ENCODE results near the gene ADAM20.

ADAM20 gene

DNA sequence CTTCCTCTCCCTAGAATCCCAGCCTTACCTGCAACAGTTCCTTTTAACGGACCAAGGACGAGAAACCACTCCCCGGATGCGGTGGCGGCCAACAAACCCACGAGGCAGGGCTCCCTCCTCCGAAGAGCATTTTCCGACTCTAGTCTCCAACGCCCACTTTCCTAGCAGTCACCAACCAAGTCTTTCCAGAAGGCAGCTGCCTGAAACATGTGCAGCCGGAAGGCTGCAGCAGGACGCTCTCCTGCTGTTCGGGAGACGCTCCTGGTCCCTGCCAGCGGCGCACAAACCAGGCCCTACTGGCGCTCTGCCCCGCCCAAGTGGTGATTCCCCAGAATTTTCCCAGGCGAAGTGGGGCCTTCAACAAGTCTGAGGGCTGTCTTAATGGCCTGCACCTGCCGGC, 21.1 kb upstream of the ADAM20 start:
- H2BK5ac ChIP-seq (ENCODE audit: low read depth, low read length, poor library complexity), result no peak overlapping the region
- H3K4me1 ChIP-seq (ENCODE audit: control insufficient read depth in 1 of 2, insufficient read depth in 2 of 2, low read length in 2 of 2), result no peaks in the 10 kb centered on the region
- no peak overlapping the region for H4K91ac ChIP-seq (ENCODE audit: low read depth, low read length)
- H3K36me3 ChIP-seq (ENCODE audit: control insufficient read depth in 1 of 2, insufficient read depth in 2 of 2, low read length in 2 of 2), result no peaks in the 10 kb centered on the region
- no peak overlapping the region for H3K14ac ChIP-seq (ENCODE audit: low read length)
- H2BK12ac ChIP-seq (ENCODE audit: low read length), result no peak overlapping the region
- no peak overlapping the region for H2BK120ac ChIP-seq (ENCODE audit: insufficient read depth, low read length, poor library complexity)
- H3K27ac ChIP-seq (ENCODE audit: low read depth, low read length), result no peak overlapping the region
- no peaks in the 10 kb centered on the region for H3K27me3 ChIP-seq (ENCODE audit: insufficient read depth, low read length)
- no peak overlapping the region for H4K12ac ChIP-seq (ENCODE audit: low read depth, low read length)
- no peak overlapping the region for H3K4me3 ChIP-seq (ENCODE audit: low read depth, low read length)
- H3K9me3 ChIP-seq (ENCODE audit: insufficient read depth, low read depth, low read length), result peaks cover 2% of the 10 kb centered on the region
- H2AK5ac ChIP-seq (ENCODE audit: low read length), result no peak overlapping the region
- H3K4ac ChIP-seq (ENCODE audit: low read depth, low read length), result no peak overlapping the region
- H3K18ac ChIP-seq (ENCODE audit: low read length), result no peak overlapping the region
- no peak overlapping the region for H2AFZ ChIP-seq (ENCODE audit: insufficient read depth, low read length, poor library complexity)
- no peak overlapping the region for H4K8ac ChIP-seq (ENCODE audit: low read depth, low read length)
- no peaks in the 10 kb centered on the region for H3K79me2 ChIP-seq (ENCODE audit: control insufficient read depth, insufficient read depth, low read length, poor library complexity)
- no peak for DNase-seq
- WGBS (ENCODE audit: extremely low coverage, insufficient coverage, insufficient read length), result no CpG with 5 or more reads among the region's 19 CpGs
- no peak overlapping the region for H3K9ac ChIP-seq (ENCODE audit: low read length)
- H3K23ac ChIP-seq (ENCODE audit: low read length), result no peak overlapping the region
- no peak overlapping the region for H3K4me2 ChIP-seq (ENCODE audit: low read length)
- H3K79me1 ChIP-seq (ENCODE audit: low read length), result no peaks in the 10 kb centered on the region

- Histone ChIP-seq H3K4me1 (ENCODE audit: control insufficient read depth in 1 of 2, insufficient read depth in 2 of 2, low read length in 2 of 2) (no peaks in the 10 kb centered on the region), H3K23ac (ENCODE audit: low read length) (no peak overlapping the region), H3K9me3 (ENCODE audit: insufficient read depth, low read depth, low read length) (peaks cover 8% of the 10 kb centered on the region)
Measured at GRCh38 chr14:70538087-70538486, 3.3 kb upstream of the ADAM20 start.

DNA sequence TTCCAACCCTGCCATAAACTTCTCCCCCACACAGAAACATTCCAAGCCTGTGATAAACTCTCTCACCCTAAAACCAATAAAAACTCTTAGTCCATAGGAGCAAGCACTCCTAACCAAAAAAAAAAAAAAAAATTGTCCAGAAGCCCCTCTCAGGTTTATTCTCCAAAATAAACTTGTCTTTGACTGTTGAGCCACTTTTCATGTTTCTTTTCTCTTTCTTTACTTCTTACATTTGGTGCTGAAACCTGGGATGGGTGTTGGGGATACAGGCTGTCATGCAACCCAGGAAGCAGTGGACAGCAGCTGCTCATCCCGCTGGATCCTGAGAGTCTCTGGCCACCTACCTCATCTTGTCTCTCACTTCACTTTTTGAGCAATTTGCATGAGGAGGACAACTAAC, 2.0 kb upstream of the ADAM20 start:
- no peaks in the 10 kb centered on the region for H3K27me3 ChIP-seq (ENCODE audit: insufficient read depth, low read length)
- H4K12ac ChIP-seq (ENCODE audit: low read depth, low read length), result no peak overlapping the region
- H3K9ac ChIP-seq (ENCODE audit: low read length), result no peak overlapping the region
- H3K14ac ChIP-seq (ENCODE audit: low read length), result no peak overlapping the region
- peaks cover 8% of the 10 kb centered on the region for H3K9me3 ChIP-seq (ENCODE audit: insufficient read depth, low read depth, low read length)
- no peak overlapping the region for H3K4ac ChIP-seq (ENCODE audit: low read depth, low read length)
- no peak overlapping the region for H2BK120ac ChIP-seq (ENCODE audit: insufficient read depth, low read length, poor library complexity)
- H3K18ac ChIP-seq (ENCODE audit: low read length), result no peak overlapping the region
- no peaks in the 10 kb centered on the region for H3K4me1 ChIP-seq (ENCODE audit: control insufficient read depth in 1 of 2, insufficient read depth in 2 of 2, low read length in 2 of 2)
- no peaks in the 10 kb centered on the region for H3K79me2 ChIP-seq (ENCODE audit: control insufficient read depth, insufficient read depth, low read length, poor library complexity)
- no peak overlapping the region for H2AFZ ChIP-seq (ENCODE audit: insufficient read depth, low read length, poor library complexity)
- H3K79me1 ChIP-seq (ENCODE audit: low read length), result no peaks in the 10 kb centered on the region
- H3K23ac ChIP-seq (ENCODE audit: low read length), result no peak overlapping the region
- H2BK5ac ChIP-seq (ENCODE audit: low read depth, low read length, poor library complexity), result no peak overlapping the region
- no peak overlapping the region for H3K4me3 ChIP-seq (ENCODE audit: low read depth, low read length)
- no peak overlapping the region for H3K4me2 ChIP-seq (ENCODE audit: low read length)
- H4K8ac ChIP-seq (ENCODE audit: low read depth, low read length), result no peak overlapping the region
- peaks cover 2 to 3% of the 10 kb centered on the region in 2 experiments for H3K36me3 ChIP-seq (ENCODE audit: control insufficient read depth in 1 of 2, insufficient read depth in 2 of 2, low read length in 2 of 2)
- no peak overlapping the region for H2AK5ac ChIP-seq (ENCODE audit: low read length)
- H4K91ac ChIP-seq (ENCODE audit: low read depth, low read length), result no peak overlapping the region
- no peak for DNase-seq
- H3K27ac ChIP-seq (ENCODE audit: low read depth, low read length), result no peak overlapping the region
- no CpG with 5 or more reads among the region's 1 CpG for WGBS (ENCODE audit: extremely low coverage, insufficient coverage, insufficient read length)
- no peak overlapping the region for H2BK12ac ChIP-seq (ENCODE audit: low read length)

More at GRCh38 chr14:70538087-70538486, 3.3 kb upstream of the ADAM20 start:
- H3K27me3 ChIP-seq (ENCODE audit: insufficient read depth, low read length), result no peaks in the 10 kb centered on the region
- H3K4me2 ChIP-seq (ENCODE audit: low read length), result no peak overlapping the region
- H3K4ac ChIP-seq (ENCODE audit: low read depth, low read length), result no peak overlapping the region
- no peak overlapping the region for H4K12ac ChIP-seq (ENCODE audit: low read depth, low read length)
- no peak overlapping the region for H3K9ac ChIP-seq (ENCODE audit: low read length)
- no peak overlapping the region for H2BK12ac ChIP-seq (ENCODE audit: low read length)
- no peak overlapping the region for H2AFZ ChIP-seq (ENCODE audit: insufficient read depth, low read length, poor library complexity)
- H3K36me3 ChIP-seq (ENCODE audit: control insufficient read depth in 1 of 2, insufficient read depth in 2 of 2, low read length in 2 of 2), result peaks cover 2 to 3% of the 10 kb centered on the region in 2 experiments
- H3K18ac ChIP-seq (ENCODE audit: low read length), result no peak overlapping the region
- no peak overlapping the region for H3K27ac ChIP-seq (ENCODE audit: low read depth, low read length)
- no peak overlapping the region for H3K14ac ChIP-seq (ENCODE audit: low read length)
- DNase-seq, result no peak
- no peak overlapping the region for H4K91ac ChIP-seq (ENCODE audit: low read depth, low read length)
- no CpG with 5 or more reads among the region's 5 CpGs for WGBS (ENCODE audit: extremely low coverage, insufficient coverage, insufficient read length)
- H2AK5ac ChIP-seq (ENCODE audit: low read length), result no peak overlapping the region
- H3K79me2 ChIP-seq (ENCODE audit: control insufficient read depth, insufficient read depth, low read length, poor library complexity), result no peaks in the 10 kb centered on the region
- no peaks in the 10 kb centered on the region for H3K79me1 ChIP-seq (ENCODE audit: low read length)
- H4K8ac ChIP-seq (ENCODE audit: low read depth, low read length), result no peak overlapping the region
- H3K4me3 ChIP-seq (ENCODE audit: low read depth, low read length), result no peak overlapping the region
- H2BK120ac ChIP-seq (ENCODE audit: insufficient read depth, low read length, poor library complexity), result no peak overlapping the region
- H2BK5ac ChIP-seq (ENCODE audit: low read depth, low read length, poor library complexity), result no peak overlapping the region

GRCh38 chr14:70530417-70530816, 4.4 kb downstream of the ADAM20 start:
- Histone ChIP-seq H3K36me3 (ENCODE audit: control insufficient read depth in 1 of 2, insufficient read depth in 2 of 2, low read length in 2 of 2) (no peaks in the 10 kb centered on the region), H3K79me1 (ENCODE audit: low read length) (no peaks in the 10 kb centered on the region), H3K79me2 (ENCODE audit: control insufficient read depth, insufficient read depth, low read length, poor library complexity) (no peaks in the 10 kb centered on the region), H3K4me3 (ENCODE audit: low read depth, low read length) (no peak overlapping the region), H2AFZ (ENCODE audit: insufficient read depth, low read length, poor library complexity) (no peak overlapping the region), H4K91ac (ENCODE audit: low read depth, low read length) (no peak overlapping the region), H3K4me1 (ENCODE audit: control insufficient read depth in 1 of 2, insufficient read depth in 2 of 2, low read length in 2 of 2) (no peaks in the 10 kb centered on the region), H3K27me3 (ENCODE audit: insufficient read depth, low read length) (no peaks in the 10 kb centered on the region), H2AK5ac (ENCODE audit: low read length) (no peak overlapping the region), H3K14ac (ENCODE audit: low read length) (no peak overlapping the region), H2BK120ac (ENCODE audit: insufficient read depth, low read length, poor library complexity) (no peak overlapping the region), H4K8ac (ENCODE audit: low read depth, low read length) (no peak overlapping the region), H3K27ac (ENCODE audit: low read depth, low read length) (no peak overlapping the region), H4K12ac (ENCODE audit: low read depth, low read length) (no peak overlapping the region), H2BK12ac (ENCODE audit: low read length) (no peak overlapping the region), H3K9me3 (ENCODE audit: insufficient read depth, low read depth, low read length) (no peaks in the 10 kb centered on the region), H3K4me2 (ENCODE audit: low read length) (no peak overlapping the region), H3K23ac (ENCODE audit: low read length) (no peak overlapping the region), H3K9ac (ENCODE audit: low read length) (no peak overlapping the region), H3K18ac (ENCODE audit: low read length) (no peak overlapping the region), H3K4ac (ENCODE audit: low read depth, low read length) (no peak overlapping the region), H2BK5ac (ENCODE audit: low read depth, low read length, poor library complexity) (no peak overlapping the region)
- DNase-seq, result no peak
- no CpG with 5 or more reads among the region's 2 CpGs for WGBS (ENCODE audit: extremely low coverage, insufficient coverage, insufficient read length)

All from trophoblast cell (in vitro differentiated cells and primary cell).